GM10248 (cell line): Measurements from ENCODE around the gene CHST14.

ENCODE experiments used
- CTCF ChIA-PET: fragments of 300-600 bp; sonication (Branson Sonifier 250); formaldehyde crosslinking; extraction: SDS; loops from one replicate; lab custom pipeline; 2021; ENCODE audit warnings: antibody characterized with exemption; lab: Yijun Ruan, JAX
- POLR2A ChIA-PET: fragments of 350-650 bp; sonication (Branson Sonifier 250); formaldehyde crosslinking; extraction: SDS; loops from one replicate; lab custom pipeline; 2020; ENCODE audit warnings: antibody characterized with exemption; lab: Yijun Ruan, JAX
- DNase-seq: peaks from one replicate; pipeline ENCODE4 v3.0.0; 2012; ENCODE audit errors: extremely low spot score
- CTCF ChIP-seq: IDR thresholded peaks from 2 replicates; pipeline ENCODE4 v1.5.1; 2012; ENCODE audit warnings: mild to moderate bottlenecking, low read depth; ENCODE audit errors: extremely low read depth, missing control alignments, control extremely low read depth

The CHST14 gene, protein sequence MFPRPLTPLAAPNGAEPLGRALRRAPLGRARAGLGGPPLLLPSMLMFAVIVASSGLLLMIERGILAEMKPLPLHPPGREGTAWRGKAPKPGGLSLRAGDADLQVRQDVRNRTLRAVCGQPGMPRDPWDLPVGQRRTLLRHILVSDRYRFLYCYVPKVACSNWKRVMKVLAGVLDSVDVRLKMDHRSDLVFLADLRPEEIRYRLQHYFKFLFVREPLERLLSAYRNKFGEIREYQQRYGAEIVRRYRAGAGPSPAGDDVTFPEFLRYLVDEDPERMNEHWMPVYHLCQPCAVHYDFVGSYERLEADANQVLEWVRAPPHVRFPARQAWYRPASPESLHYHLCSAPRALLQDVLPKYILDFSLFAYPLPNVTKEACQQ

GRCh38 chr15:40470423-40471104, at the start of gene CHST14:
TSS of gene CHST14 (plus strand) at chr15:40470984. CDS start at chr15:40471214, 230 bp downstream.
- no peak for TF ChIP-seq CTCF
- peak; percentile 88 for DNase-seq
- ChIA-PET POLR2A (no interaction called here), CTCF (interaction anchor here (1.2 to 2.2 kb wide), 2 partner anchors 13 to 16 kb away, joined by 3 to 7 read pairs; no protein-coding TSS in a partner anchor)

DNA sequence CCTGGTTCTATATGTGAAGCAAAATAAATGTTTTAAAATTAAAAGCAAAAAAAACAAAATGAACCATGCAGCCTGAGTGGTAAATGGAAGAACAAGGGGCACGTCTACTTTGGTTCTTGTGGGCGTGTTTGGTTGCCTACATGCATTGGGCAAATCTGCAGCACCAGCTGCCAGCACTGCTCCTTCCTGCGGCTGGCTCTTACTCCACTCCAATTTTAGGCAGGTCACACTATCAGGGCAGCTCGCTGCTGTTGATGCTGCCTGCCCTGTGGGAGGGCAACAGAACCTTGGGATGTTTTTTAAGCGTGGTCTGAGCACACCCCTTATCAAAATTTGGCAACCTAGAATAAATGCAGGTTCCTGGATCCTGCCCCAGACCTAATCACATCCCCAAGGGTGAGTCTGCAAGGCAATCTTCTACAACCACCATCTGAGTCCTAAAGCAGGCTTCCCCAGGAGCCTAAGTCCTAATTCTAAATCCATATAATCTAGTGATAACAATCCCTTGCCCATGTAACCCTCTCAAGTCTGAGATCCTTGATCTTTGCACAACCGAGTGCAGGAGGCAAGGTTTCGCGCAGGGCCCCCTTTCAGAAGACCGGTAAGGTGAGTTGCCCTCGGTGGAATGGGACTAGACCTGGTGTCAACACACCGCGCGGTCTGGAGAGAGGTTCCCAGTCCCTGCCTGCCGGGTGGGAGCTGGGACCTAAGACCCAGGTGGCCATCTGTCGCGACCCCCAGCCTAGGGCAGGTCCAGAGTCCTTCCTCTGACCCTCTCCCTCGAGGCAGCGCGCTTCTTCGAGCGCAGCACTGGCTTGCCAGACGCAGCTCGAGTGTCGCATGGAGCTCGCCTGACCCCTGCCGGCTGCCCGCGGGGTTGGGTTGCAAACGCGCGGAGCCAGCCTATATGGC, 49.3 kb upstream of the CHST14 start:
- POLR2A ChIA-PET = interaction anchor here (0.6 kb wide), 1 partner anchor 46 kb away, joined by 4 read pairs; no protein-coding TSS in a partner anchor
- peak; percentile 94 for TF ChIP-seq CTCF
- CTCF ChIA-PET = interaction anchor here (0.6 to 13.9 kb wide), 33 partner anchors 8 to 204 kb away, joined by 3 to 179 read pairs (median 5); partner anchors contain the start of genes CCDC9B, IVD and KNSTRN
- peak; percentile 91 for DNase-seq

DNA sequence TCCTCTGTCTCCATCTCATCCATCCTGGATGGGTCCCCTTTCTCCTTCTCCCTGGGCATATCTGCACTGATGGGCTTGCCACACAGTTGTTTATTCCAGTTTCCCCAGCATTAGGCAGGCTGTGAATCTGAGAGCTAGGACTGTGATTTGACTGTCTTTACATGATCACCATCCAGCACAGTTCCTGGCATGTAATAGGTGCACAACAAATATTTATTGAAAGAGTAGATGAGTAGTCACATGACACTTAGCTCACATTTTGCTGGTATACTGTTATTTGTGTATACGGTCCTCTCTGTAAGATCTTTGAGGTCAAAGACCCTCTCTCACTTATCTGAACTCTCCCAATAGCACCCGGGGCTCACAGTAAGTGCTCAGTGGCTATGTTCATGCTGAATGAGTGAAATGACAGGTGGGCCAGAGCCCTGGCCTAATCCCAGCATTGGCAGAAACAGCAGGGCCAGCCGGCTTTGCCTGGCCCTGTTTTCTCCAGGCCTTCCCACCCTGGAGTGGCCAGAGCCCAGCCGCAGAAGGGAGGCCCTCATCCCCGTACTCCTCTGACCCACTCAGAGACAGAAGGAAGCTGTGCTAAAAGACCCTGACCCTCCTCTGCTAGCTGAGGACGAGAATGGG, 46.2 kb upstream of the CHST14 start:
- ChIA-PET POLR2A (no interaction called here), CTCF (interaction anchor here (0.9 to 13.9 kb wide), 9 partner anchors 18 to 150 kb away, joined by 3 to 179 read pairs (median 8); partner anchors contain the start of genes IVD and KNSTRN)
- TF ChIP-seq CTCF = no peak
- no peak for DNase-seq

GRCh38 chr15:40425681-40426080, 45.1 kb upstream of the CHST14 start:
- ChIA-PET CTCF (interaction anchor here (0.9 to 13.9 kb wide), 12 partner anchors 12 to 152 kb away, joined by 3 to 179 read pairs (median 6); partner anchors contain the start of genes IVD and KNSTRN), POLR2A (no interaction called here)
- no peak for TF ChIP-seq CTCF
- no peak for DNase-seq

GRCh38 chr15:40427188-40427587, 43.6 kb upstream of the CHST14 start:
- ChIA-PET CTCF (interaction anchor here (1.3 to 8.7 kb wide), 4 partner anchors 14 to 117 kb away, joined by 4 to 125 read pairs (median 14); no protein-coding TSS in a partner anchor), POLR2A (no interaction called here)
- no peak for DNase-seq
- TF ChIP-seq CTCF = no peak
